Left lung (tissue), 10 donors: ENCODE measurements around the gene PRPH2. TPM values are rescaled to one million over a fixed set of nuclear protein-coding genes. Genes with fewer than 3 reads are reported as not detected.

Source experiments
- ATAC-seq: fragments of 200-7000 bp; cut with Tn5 transposase; one replicate; pipeline ENCODE4 v1.9.1; 2020; ENCODE audit warnings: moderate library complexity
- DNase-seq, 4 donors: peaks; one replicate each; pipeline ENCODE4 v3.0.0-alpha.2; 2013 to 2020
- H3K27ac ChIP-seq, 2 donors: fragments of 200-600 bp; sonication (generic) in 1 of 2; one replicate each; pipeline versions ENCODE4 v1.5.0 to v1.8.0; 2020 to 2021
- H3K27me3 ChIP-seq, 2 donors: fragments of 200-600 bp; sonication (generic) in 1 of 2; one replicate each; pipeline versions ENCODE4 v1.5.0 to v1.8.0; 2020 to 2021
- H3K36me3 ChIP-seq, 2 donors: fragments of 200-600 bp; sonication (generic) in 1 of 2; one replicate each; pipeline versions ENCODE4 v1.5.0 to v1.8.0; 2020 to 2021
- H3K4me1 ChIP-seq, 2 donors: fragments of 200-600 bp; one replicate each; pipeline ENCODE4 v1.8.0; 2021
- H3K4me3 ChIP-seq, 2 donors: fragments of 200-600 bp; sonication (generic) in 1 of 2; one replicate each; pipeline versions ENCODE4 v1.5.0 to v1.8.0; 2020 to 2021; ENCODE audit warnings: mild to moderate bottlenecking in 1 of 2
- H3K9me3 ChIP-seq, 2 donors: fragments of 200-600 bp; sonication (generic) in 1 of 2; one replicate each; pipeline versions ENCODE4 v1.5.0 to v1.8.0; 2020 to 2021
- intact Hi-C, 2 donors: fragments of 100-400 bp; cut with DNase I; formaldehyde crosslinking; loops; one replicate each; pipeline versions ENCODE4 v1.11.2 to v1.14.2; 2022
- polyA plus RNA-seq, 6 donors: library from polyadenylated mRNA; unstranded; fragments of 120-200 nt; gene quantifications; one replicate each; pipeline ENCODE4 v1.2.1, GENCODE V29; 2013; ENCODE audit not compliant: insufficient read length in 6 of 6
- total RNA-seq, 2 donors: library from RNA; stranded (reverse); fragmentation: NEBNext Ultra II Directional; extraction: Animal tissue kit (Norgen Biotek cat#: 25700); gene quantifications; one replicate each; pipeline ENCODE4 v1.2.1, GENCODE V29; 2021
- TF ChIP-seq, protein P1 (sequence below), 2 donors: fragments of 200-600 bp; sonication (generic) in 1 of 2; IDR thresholded peaks; one replicate each; pipeline versions ENCODE4 v1.5.0 to v1.8.0; 2021; ENCODE audit warnings: antibody characterized with exemption in 2 of 2
- donor health status: DM: no; HTN: yes; CAD: no.
- donor health status: DM: no; HTN: no; CAD: no.

The PRPH2 gene
- total and polyA plus RNA-seq, 8 donors: 1.7 to 5.6 (median 4.4) TPM

DNA sequence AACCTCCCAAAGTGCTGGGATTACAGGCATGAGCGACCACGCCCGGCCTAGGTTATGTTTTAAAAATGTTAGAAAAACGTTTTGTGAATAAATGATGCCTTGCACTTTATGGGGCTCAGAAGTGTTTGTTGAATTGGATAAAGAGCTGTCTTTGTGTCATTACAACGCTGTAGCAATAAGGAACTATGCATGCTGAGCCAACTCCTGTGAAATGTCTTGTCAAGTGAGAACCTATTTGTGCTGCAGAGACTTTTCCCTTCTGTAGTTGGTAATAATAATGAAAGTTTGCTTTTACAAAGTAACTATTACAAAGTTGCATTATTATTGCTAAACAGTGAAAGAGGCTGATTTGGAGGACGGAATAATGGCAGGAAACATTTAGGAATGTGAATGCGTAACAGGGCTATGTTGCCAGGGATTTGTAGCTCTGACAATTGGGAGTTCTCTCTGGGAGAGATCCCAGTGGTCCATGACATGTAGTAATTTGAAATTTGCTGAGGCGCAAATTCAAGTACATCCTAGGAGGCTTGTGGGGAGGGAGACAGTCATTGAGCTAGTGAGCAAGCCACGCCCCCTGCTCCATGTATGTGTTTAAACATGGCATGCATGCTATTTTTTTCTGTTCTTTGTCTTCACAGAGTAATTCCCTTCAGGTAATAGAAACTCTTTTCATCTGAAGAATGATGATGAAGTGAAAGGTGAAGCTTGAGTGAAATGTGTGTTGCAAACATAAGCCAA, 42.7 kb upstream of the PRPH2 start:
- Histone ChIP-seq H3K36me3 (peaks cover 0 to 3% of the 10 kb centered on the region in 2 donors), H3K9me3 (no peaks in the 10 kb centered on the region), H3K4me3 (no peak overlapping the region), H3K27ac (no peak overlapping the region), H3K4me1 (no peaks in the 10 kb centered on the region), H3K27me3 (no peaks in the 10 kb centered on the region)
- TF ChIP-seq, protein P1, sequence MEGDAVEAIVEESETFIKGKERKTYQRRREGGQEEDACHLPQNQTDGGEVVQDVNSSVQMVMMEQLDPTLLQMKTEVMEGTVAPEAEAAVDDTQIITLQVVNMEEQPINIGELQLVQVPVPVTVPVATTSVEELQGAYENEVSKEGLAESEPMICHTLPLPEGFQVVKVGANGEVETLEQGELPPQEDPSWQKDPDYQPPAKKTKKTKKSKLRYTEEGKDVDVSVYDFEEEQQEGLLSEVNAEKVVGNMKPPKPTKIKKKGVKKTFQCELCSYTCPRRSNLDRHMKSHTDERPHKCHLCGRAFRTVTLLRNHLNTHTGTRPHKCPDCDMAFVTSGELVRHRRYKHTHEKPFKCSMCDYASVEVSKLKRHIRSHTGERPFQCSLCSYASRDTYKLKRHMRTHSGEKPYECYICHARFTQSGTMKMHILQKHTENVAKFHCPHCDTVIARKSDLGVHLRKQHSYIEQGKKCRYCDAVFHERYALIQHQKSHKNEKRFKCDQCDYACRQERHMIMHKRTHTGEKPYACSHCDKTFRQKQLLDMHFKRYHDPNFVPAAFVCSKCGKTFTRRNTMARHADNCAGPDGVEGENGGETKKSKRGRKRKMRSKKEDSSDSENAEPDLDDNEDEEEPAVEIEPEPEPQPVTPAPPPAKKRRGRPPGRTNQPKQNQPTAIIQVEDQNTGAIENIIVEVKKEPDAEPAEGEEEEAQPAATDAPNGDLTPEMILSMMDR (IDR thresholded peaks at IDR 0.05): no peak
- DNase-seq (no peak), ATAC-seq (no peak)
- intact Hi-C loops: no loop called here

DNA sequence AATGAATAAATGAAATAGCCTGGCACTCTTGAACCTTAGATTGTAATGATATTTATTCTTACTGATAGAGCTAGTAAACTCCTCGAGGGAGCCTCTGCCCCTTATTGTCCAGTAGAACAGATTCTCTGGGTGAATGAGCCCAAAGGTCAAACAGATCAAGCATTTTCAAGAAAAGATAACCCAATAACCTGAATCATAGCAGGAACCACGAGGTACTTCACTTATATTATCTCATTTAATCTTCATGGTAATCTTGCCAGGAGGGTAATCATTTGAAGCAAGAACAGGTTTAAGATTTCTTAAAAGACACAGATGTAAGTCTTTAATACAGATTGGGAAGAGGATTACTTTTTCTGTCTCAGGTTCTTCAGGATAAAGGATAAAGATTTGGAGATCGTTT, 40.6 kb upstream of the PRPH2 start:
- Histone ChIP-seq H3K27ac (no peak overlapping the region), H3K27me3 (no peaks in the 10 kb centered on the region), H3K4me3 (no peak overlapping the region), H3K36me3 (peaks cover 0 to 6% of the 10 kb centered on the region in 2 donors), H3K4me1 (no peaks in the 10 kb centered on the region), H3K9me3 (no peaks in the 10 kb centered on the region)
- TF ChIP-seq, protein P1 (IDR thresholded peaks at IDR 0.05): no peak
- DNase-seq (no peak), ATAC-seq (no peak)
- intact Hi-C loops: no loop called here

DNA sequence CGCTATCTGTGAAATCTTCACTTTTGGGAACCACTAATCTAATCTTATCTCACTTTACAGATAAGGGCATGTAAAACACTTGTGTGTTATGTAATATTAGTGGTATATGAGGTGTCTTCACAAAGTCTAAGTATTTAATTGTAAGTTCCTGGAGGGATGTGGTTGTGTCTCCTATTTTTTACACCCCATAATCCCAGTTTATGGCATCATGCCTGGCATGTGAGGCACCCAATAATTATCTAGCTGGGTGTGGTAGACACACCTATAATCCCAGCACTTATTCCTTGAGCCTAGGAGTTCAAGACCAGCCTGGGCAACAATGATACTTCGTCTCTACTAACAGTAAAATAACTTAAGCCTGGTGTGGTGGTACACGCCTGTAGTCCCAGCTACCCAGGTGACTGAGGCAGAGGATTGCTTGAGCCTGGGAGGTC, 40.0 kb upstream of the PRPH2 start:
- Histone ChIP-seq H3K4me1 (no peaks in the 10 kb centered on the region), H3K9me3 (no peaks in the 10 kb centered on the region), H3K4me3 (no peak overlapping the region), H3K27ac (no peak overlapping the region), H3K36me3 (peaks cover 0 to 6% of the 10 kb centered on the region in 2 donors), H3K27me3 (no peaks in the 10 kb centered on the region)
- TF ChIP-seq, protein P1 (IDR thresholded peaks at IDR 0.05): no peak
- no peak for DNase-seq
- intact Hi-C loops: no loop called here
- ATAC-seq: no peak

DNA sequence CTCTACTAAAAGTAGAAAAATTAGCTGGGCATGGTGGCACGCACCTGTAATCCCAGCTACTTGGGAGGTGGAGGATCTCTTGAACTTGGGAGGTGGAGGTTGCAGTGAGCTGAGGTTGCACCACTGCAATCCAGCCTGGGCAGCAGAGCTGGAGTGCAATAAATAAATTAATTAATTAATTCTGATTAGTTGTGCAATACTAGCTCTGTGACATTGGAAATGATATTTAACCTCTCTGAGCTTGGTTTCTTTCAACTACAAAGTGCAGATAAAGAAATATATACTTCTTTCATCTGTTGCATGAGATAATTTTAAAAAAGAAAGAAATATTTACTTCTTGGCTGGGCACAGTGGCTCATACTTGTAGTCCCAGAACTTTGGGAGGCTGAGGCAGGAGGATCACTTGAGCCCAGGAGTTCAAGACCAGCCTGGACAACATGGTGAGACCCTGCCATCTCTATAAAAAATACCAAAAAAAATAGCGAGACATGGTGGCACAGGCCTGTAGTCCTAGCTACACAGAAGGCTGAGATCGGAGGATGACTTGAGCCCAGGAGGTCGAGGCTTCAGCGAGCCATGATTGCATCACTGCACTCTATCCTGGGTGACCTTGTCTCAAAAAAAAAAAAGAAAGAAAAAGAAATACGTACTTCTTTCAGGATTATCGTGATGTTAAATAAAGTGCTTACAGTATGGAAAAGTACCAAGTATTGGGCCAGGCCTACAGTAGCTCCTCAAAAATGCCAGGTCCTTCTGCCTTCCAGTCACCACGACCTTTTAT, 39.1 kb upstream of the PRPH2 start:
- intact Hi-C loops: no loop called here

More for the DNA sequence above, 39.1 kb upstream of the PRPH2 start:
- no peaks in the 10 kb centered on the region for H3K9me3 ChIP-seq
- no peak overlapping the region for H3K27ac ChIP-seq
- H3K4me1 ChIP-seq: no peaks in the 10 kb centered on the region
- H3K4me3 ChIP-seq: no peak overlapping the region
- no peaks in the 10 kb centered on the region for H3K27me3 ChIP-seq
- DNase-seq: no peak
- TF ChIP-seq, protein P1 (IDR thresholded peaks at IDR 0.05): no peak
- ATAC-seq: no peak
- peaks cover 0 to 6% of the 10 kb centered on the region in 2 donors for H3K36me3 ChIP-seq
